H1 (cell line): Measurements from ENCODE around the gene CAMTA1. TPM values are rescaled to one million over a fixed set of nuclear protein-coding genes. Genes with fewer than 3 reads are reported as not detected.

Source experiments
- CTCF ChIA-PET: fragments of 300-600 bp; sonication (Branson Sonifier 250); formaldehyde crosslinking; loops from one replicate; lab custom pipeline; 2021; ENCODE audit not compliant: partially characterized antibody; lab: Charles Lee
- POLR2A ChIA-PET: fragments of 300-600 bp; sonication (Branson Sonifier 250); formaldehyde crosslinking; loops from one replicate; lab custom pipeline; 2021; ENCODE audit warnings: inconsistent platforms; ENCODE audit not compliant: partially characterized antibody; lab: Charles Lee
- DNase-seq, 2 experiments: peaks; one replicate each; pipeline versions ENCODE4 v3.0.0 to v3.0.0-alpha.2; 2010 to 2022; ENCODE audit warnings: low spot score in 2 of 2, low read depth in 1 of 2, mixed read lengths in 1 of 2
- FAIRE-seq: peaks from 2 replicates; lab custom pipeline; 2011; peaks lifted over from hg19 to GRCh38; lab: Jason Lieb, UNC
- H2AFZ ChIP-seq: 2 replicates; pipeline ENCODE4 v1.8.1; 2012; ENCODE audit warnings: low read length, inconsistent platforms
- H2AK5ac ChIP-seq: 2 replicates; pipeline ENCODE4 v1.6.1; 2013; ENCODE audit warnings: low read depth, low read length
- H2BK120ac ChIP-seq: replicated peaks from 2 replicates; pipeline ENCODE3; 2013; ENCODE audit warnings: low read depth, low read length, inconsistent platforms
- H2BK12ac ChIP-seq: 2 replicates; pipeline ENCODE4 v1.6.1; 2013; ENCODE audit warnings: low read depth, low read length
- H2BK15ac ChIP-seq: 2 replicates; pipeline ENCODE4 v1.6.1; 2013; ENCODE audit warnings: low read length
- H2BK20ac ChIP-seq: 2 replicates; pipeline ENCODE4 v1.6.1; 2013; ENCODE audit warnings: low read length
- H2BK5ac ChIP-seq: 2 replicates; pipeline ENCODE4 v1.6.1; 2013; ENCODE audit warnings: low read depth, low read length
- H3K14ac ChIP-seq: 2 replicates; pipeline ENCODE4 v1.6.1; 2013; ENCODE audit warnings: inconsistent platforms; ENCODE audit not compliant: insufficient read length
- H3K18ac ChIP-seq: 2 replicates; pipeline ENCODE4 v1.6.1; 2013; ENCODE audit warnings: low read length; ENCODE audit errors: extremely low read depth
- H3K23ac ChIP-seq: 2 replicates; pipeline ENCODE4 v1.6.1; 2013; ENCODE audit warnings: inconsistent platforms; ENCODE audit not compliant: insufficient read length
- H3K23me2 ChIP-seq: 2 replicates; pipeline ENCODE4 v1.6.1; 2013; ENCODE audit warnings: low read depth, low read length
- H3K27ac ChIP-seq: 2 replicates; pipeline ENCODE4 v1.6.1; 2011; ENCODE audit warnings: low read depth, low read length, inconsistent platforms
- H3K27me3 ChIP-seq, 4 experiments: replicated peaks in 1 of 4; 1 replicate in 1 of 4; 2 replicates in 3 of 4; pipeline versions ENCODE4 v1.6.1 to v1.8.1; 2011 to 2013; ENCODE audit warnings: low read length in 3 of 4, mild to moderate bottlenecking in 3 of 4, inconsistent platforms in 2 of 4, mixed read lengths in 2 of 4, moderate library complexity in 1 of 4; ENCODE audit not compliant: control insufficient read depth in 3 of 4, insufficient read depth in 3 of 4; ENCODE audit errors: extremely low read depth in 1 of 4
- H3K36me3 ChIP-seq, 4 experiments: 2 replicates each; pipeline versions ENCODE4 v1.6.1 to v1.8.1; 2011 to 2013; ENCODE audit warnings: mild to moderate bottlenecking in 4 of 4, low read length in 3 of 4, moderate library complexity in 2 of 4, control low read depth in 1 of 4, inconsistent platforms in 1 of 4; ENCODE audit not compliant: insufficient read depth in 4 of 4, control insufficient read depth in 2 of 4
- H3K4ac ChIP-seq: replicated peaks from 2 replicates; pipeline ENCODE3; 2013; ENCODE audit warnings: low read length, low read depth, mixed read lengths, inconsistent platforms; ENCODE audit not compliant: insufficient read length
- H3K4me1 ChIP-seq, 4 experiments: replicated peaks in 1 of 4; 1 replicate in 1 of 4; 2 replicates in 3 of 4; pipeline versions ENCODE4 v1.6.1 to v1.8.1; 2011 to 2013; ENCODE audit warnings: low read length in 3 of 4, inconsistent platforms in 2 of 4, mixed read lengths in 1 of 4; ENCODE audit not compliant: insufficient read depth in 4 of 4, control insufficient read depth in 3 of 4
- H3K4me2 ChIP-seq, 2 experiments: 2 replicates each; pipeline versions ENCODE4 v1.6.1 to v1.8.1; 2011 to 2013; ENCODE audit warnings: low read depth in 2 of 2, low read length in 2 of 2, control low read depth in 1 of 2, inconsistent platforms in 1 of 2, mild to moderate bottlenecking in 1 of 2; ENCODE audit not compliant: insufficient read depth in 1 of 2
- H3K4me3 ChIP-seq, 4 experiments: fragments of 200-600, 300-600 bp in 1 of 4; sonication (generic), shearing (Covaris generic), sonication (Bioruptor Twin) in 1 of 4; 2 replicates each; pipeline versions ENCODE4 v1.5.1 to v1.8.1; 2011 to 2016; ENCODE audit warnings: low read length in 4 of 4, low read depth in 3 of 4, control low read depth in 2 of 4, inconsistent platforms in 2 of 4, mild to moderate bottlenecking in 2 of 4, mixed read lengths in 1 of 4, moderate library complexity in 1 of 4; ENCODE audit not compliant: insufficient read depth in 2 of 4; ENCODE audit errors: extremely low read depth in 1 of 4
- H3K56ac ChIP-seq: replicated peaks from 2 replicates; pipeline ENCODE3; 2013; ENCODE audit warnings: low read depth, mild to moderate bottlenecking, mixed read lengths, low read length, inconsistent platforms; ENCODE audit not compliant: insufficient read length
- H3K79me1 ChIP-seq: 2 replicates; pipeline ENCODE4 v1.6.1; 2013; ENCODE audit warnings: low read depth, low read length, control low read depth
- H3K79me2 ChIP-seq, 2 experiments: 2 replicates each; pipeline versions ENCODE4 v1.6.1 to v1.8.1; 2012 to 2013; ENCODE audit warnings: low read length in 2 of 2, mild to moderate bottlenecking in 2 of 2, inconsistent platforms in 1 of 2; ENCODE audit not compliant: insufficient read depth in 2 of 2, control insufficient read depth in 1 of 2
- H3K9ac ChIP-seq, 4 experiments: replicated peaks in 1 of 4; 1 replicate in 1 of 4; 2 replicates in 3 of 4; pipeline versions ENCODE4 v1.6.1 to v1.8.1; 2011 to 2013; ENCODE audit warnings: low read depth in 3 of 4, low read length in 3 of 4, control low read depth in 2 of 4, mild to moderate bottlenecking in 2 of 4, moderate library complexity in 2 of 4, inconsistent platforms in 1 of 4; ENCODE audit errors: extremely low read depth in 1 of 4
- H3K9me3 ChIP-seq, 2 experiments: 2 replicates each; pipeline versions ENCODE4 v1.6.1 to v1.8.1; 2012 to 2013; ENCODE audit warnings: mild to moderate bottlenecking in 2 of 2, moderate library complexity in 2 of 2, control low read depth in 1 of 2, inconsistent platforms in 1 of 2, low read depth in 1 of 2, low read length in 1 of 2, mixed read lengths in 1 of 2; ENCODE audit not compliant: insufficient read depth in 2 of 2
- H4K20me1 ChIP-seq, 2 experiments: replicated peaks in 1 of 2; 2 replicates each; pipeline versions ENCODE3 to v1.8.1; 2011 to 2013; ENCODE audit warnings: inconsistent platforms in 2 of 2, low read length in 2 of 2, mild to moderate bottlenecking in 1 of 2; ENCODE audit not compliant: insufficient read depth in 2 of 2, control insufficient read depth in 1 of 2
- H4K5ac ChIP-seq: 2 replicates; pipeline ENCODE4 v1.6.1; 2013; ENCODE audit warnings: low read length, low read depth, mixed read lengths, inconsistent platforms; ENCODE audit not compliant: insufficient read length
- H4K8ac ChIP-seq: 2 replicates; pipeline ENCODE4 v1.8.0; 2013; ENCODE audit warnings: mild to moderate bottlenecking, moderate library complexity, low read length, inconsistent platforms; ENCODE audit not compliant: insufficient read depth; ENCODE audit errors: extremely low read depth
- H4K91ac ChIP-seq: replicated peaks from 2 replicates; pipeline ENCODE3; 2013; ENCODE audit warnings: low read length, mixed read lengths, inconsistent platforms; ENCODE audit not compliant: insufficient read length
- CHD2 ChIP-seq: IDR thresholded peaks from 2 replicates; pipeline ENCODE4 v1.6.1; 2012; ENCODE audit warnings: low read length, improper control_type of control experiment
- CTBP2 ChIP-seq: IDR thresholded peaks from 2 replicates; pipeline ENCODE4 v1.7.0; 2011; ENCODE audit warnings: borderline replicate concordance, mild to moderate bottlenecking, moderate library complexity, mixed read lengths, low read length; ENCODE audit not compliant: insufficient read depth, insufficient read length
- CTCF ChIP-seq, 3 experiments: IDR thresholded peaks; 1 replicate in 2 of 3; 2 replicates in 1 of 3; pipeline versions ENCODE4 v1.5.1 to v1.6.1; 2011; ENCODE audit warnings: low read length in 3 of 3, mild to moderate bottlenecking in 3 of 3, inconsistent platforms in 2 of 3, low read depth in 1 of 3, moderate library complexity in 1 of 3; ENCODE audit not compliant: insufficient read depth in 1 of 3; ENCODE audit errors: control extremely low read depth in 1 of 3
- GABPA ChIP-seq: IDR thresholded peaks from 2 replicates; pipeline ENCODE4 v1.6.1; 2011; ENCODE audit warnings: mild to moderate bottlenecking, low read length, moderate library complexity, borderline replicate concordance; ENCODE audit not compliant: insufficient read depth
- POLR2A ChIP-seq, 2 experiments: IDR thresholded peaks; 1 replicate in 1 of 2; 2 replicates in 1 of 2; pipeline ENCODE4 v1.6.1; 2011; ENCODE audit warnings: low read depth in 2 of 2, low read length in 2 of 2, mild to moderate bottlenecking in 2 of 2; ENCODE audit errors: control extremely low read depth in 1 of 2
- TAF7 ChIP-seq: optimal IDR thresholded peaks from 2 replicates; pipeline ENCODE3; 2011; ENCODE audit warnings: low read depth, mild to moderate bottlenecking, inconsistent platforms, low read length, moderate library complexity, borderline replicate concordance
- WGBS, 2 experiments: shearing (Covaris generic) in 1 of 2; methylation state at CpG; one replicate each; pipeline versions ENCODE4 v1.1.6 to v1.1.7; 2013 to 2015; ENCODE audit warnings: low lambda C conversion rate in 2 of 2, mixed read lengths in 2 of 2, inconsistent platforms in 1 of 2, low coverage in 1 of 2, missing lambda C conversion rate in 1 of 2; ENCODE audit not compliant: insufficient replicate concordance in 2 of 2, insufficient coverage in 1 of 2, insufficient read length in 1 of 2; ENCODE audit errors: extremely low coverage in 1 of 2, missing lambda C conversion rate in 1 of 2; 5-methylcytosine and 5-hydroxymethylcytosine counted together
- polyA plus RNA-seq, 7 experiments: library from polyadenylated mRNA; depleted of rRNA in 3 of 7; stranded (reverse) in 5 of 7; unstranded in 2 of 7; fragments of >200 nt in 5 of 7; fragments of 200-250 nt in 2 of 7; gene quantifications; 1 replicate in 5 of 7; 2 replicates in 1 of 7; 4 replicates in 1 of 7; pipeline versions ENCODE4 v1.2.1 to v1.2.3, GENCODE V29; 2011 to 2013; ENCODE audit warnings: missing spikeins in 2 of 7, mixed read lengths in 2 of 7
- total RNA-seq: library from RNA; stranded (reverse); fragmentation: NEBNext Ultra II Directional; extraction: Animal tissue kit (Norgen Biotek cat#: 25700); gene quantifications from 2 replicates; pipeline ENCODE4 v1.2.1, GENCODE V29; 2021

Gene CAMTA1
- total and polyA plus RNA-seq, 2 of the 8 experiments (the other 6 are each of a cell fraction or from before 2014, with no cell fraction given), result 65.0 to 119 TPM

- Histone ChIP-seq H3K4me3 (no peak overlapping the region), H3K27me3 (no peaks in the 10 kb centered on the region; a peak in 1 of 7 replicates), H3K56ac (no peak overlapping the region), H2AFZ (no peak overlapping the region), H3K36me3 (no peaks in the 10 kb centered on the region), H3K27ac (no peak overlapping the region), H3K18ac (no peak overlapping the region), H2BK5ac (no peak overlapping the region), H3K14ac (no peak overlapping the region), H4K8ac (no peak overlapping the region), H2BK120ac (no peak overlapping the region), H3K4me2 (no peak overlapping the region; a peak in 1 of 4 replicates), H2BK12ac (no peak overlapping the region), H2BK20ac (no peak overlapping the region), H2AK5ac (no peak overlapping the region), H4K91ac (no peak overlapping the region), H3K9me3 (no peaks in the 10 kb centered on the region), H3K4me1 (no peaks in the 10 kb centered on the region; a peak in 2 of 7 replicates), H4K5ac (no peak overlapping the region), H2BK15ac (no peak overlapping the region), H3K79me1 (no peaks in the 10 kb centered on the region), H3K9ac (no peak overlapping the region), H3K4ac (no peak overlapping the region), H3K23me2 (no peaks in the 10 kb centered on the region), H3K79me2 (no peaks in the 10 kb centered on the region), H4K20me1 (no peaks in the 10 kb centered on the region), H3K23ac (no peak overlapping the region)
- 90% methylated on average over 15 of the region's 15 CpGs; no CpG with 5 or more reads in 1 of the 2 experiments for WGBS, 2 experiments
- ChIA-PET CTCF (interaction anchor here (0.7 kb wide), 1 partner anchor 24 kb away, joined by 3 read pairs; no protein-coding TSS in a partner anchor), POLR2A (no interaction called here)
- no peak for DNase-seq
- no peak for FAIRE-seq
- no peak for TF ChIP-seq CTCF (IDR thresholded peaks at IDR 0.05; ENCODE audit: control extremely low read depth in 1 of 3, insufficient read depth in 1 of 3, low read depth in 1 of 3, low read length in 3 of 3)
- no peak for TF ChIP-seq CTBP2
- no peak for TF ChIP-seq GABPA
- TF ChIP-seq TAF7, result no peak
- no peak for TF ChIP-seq CHD2
- no peak for TF ChIP-seq POLR2A (IDR thresholded peaks at IDR 0.05; ENCODE audit: control extremely low read depth in 1 of 2, low read depth in 2 of 2, low read length in 2 of 2)
These were observed 447.4 kb downstream of the CAMTA1 start for GRCh38 chr1:7232441-7233236.
